Measurements from ENCODE around the gene GNB1.

The GNB1 gene

DNA sequence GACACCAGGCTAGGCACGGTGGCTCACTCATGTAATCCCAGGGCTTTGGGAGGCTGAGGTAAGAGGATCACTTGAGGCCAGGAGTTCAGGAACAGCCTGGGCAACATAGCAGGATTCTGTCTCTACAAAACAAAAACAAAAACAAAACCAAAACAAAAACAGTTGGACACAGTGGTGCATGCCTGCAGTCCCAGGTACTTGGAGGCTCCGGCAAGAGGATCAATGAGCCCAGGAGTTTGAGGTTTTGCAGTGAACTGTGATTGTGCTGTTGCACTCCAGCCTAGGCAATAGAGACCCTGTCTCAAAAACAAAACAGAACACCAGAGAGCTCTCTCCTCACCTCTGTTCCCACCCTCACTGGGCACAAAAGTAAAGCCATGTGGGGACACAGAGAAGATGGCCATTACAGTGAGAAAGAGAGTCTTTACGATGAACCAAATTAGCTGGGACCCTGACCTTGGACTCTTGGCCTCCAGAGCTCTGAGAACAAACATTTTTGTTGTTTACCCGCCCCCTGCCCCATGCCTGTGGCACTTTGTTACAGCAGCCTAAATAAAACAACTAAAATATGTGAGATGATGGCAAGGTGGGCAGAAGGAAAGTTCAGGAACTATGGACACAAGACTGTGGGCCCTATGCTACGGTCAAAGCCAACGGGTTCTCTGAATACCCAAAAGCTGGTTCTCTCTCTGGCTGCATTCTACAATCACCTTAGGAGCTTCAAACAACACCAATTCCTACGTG, 122.5 kb downstream of the GNB1 start:
- in situ Hi-C loops (cut with MboI; ENCODE audit: low sequenced_read_pairs), result no loop called here

DNA sequence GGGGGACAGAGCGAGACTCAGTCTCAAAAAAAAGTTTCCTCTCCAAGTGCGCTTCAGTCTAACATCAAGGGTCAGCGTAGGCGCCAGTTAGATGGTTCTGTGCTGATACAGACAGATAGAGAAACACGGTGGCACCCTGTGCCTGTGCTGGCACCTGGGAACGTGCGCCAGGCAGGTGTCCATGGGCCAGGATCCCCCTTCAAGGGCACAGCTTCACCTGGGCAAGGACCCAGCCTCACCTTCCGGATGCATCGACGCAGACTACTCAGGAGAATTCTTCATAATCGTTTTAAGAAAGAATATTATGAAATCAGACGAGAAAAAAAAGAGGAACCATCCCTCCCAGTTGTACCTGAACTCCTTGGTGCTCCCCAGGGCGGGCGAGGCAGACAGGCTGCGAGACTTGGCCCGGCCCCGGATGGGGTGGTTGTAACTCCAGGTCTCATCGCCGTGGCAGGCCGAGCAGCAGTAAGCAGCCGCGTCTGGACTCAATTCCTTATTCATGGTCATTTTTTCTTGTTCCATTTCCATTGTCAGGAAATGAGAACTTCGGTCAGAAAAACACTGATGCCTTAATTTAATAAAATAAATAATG, 125.9 kb downstream of the GNB1 start:
- in situ Hi-C loops (cut with MboI; ENCODE audit: low sequenced_read_pairs), result no loop called here

DNA sequence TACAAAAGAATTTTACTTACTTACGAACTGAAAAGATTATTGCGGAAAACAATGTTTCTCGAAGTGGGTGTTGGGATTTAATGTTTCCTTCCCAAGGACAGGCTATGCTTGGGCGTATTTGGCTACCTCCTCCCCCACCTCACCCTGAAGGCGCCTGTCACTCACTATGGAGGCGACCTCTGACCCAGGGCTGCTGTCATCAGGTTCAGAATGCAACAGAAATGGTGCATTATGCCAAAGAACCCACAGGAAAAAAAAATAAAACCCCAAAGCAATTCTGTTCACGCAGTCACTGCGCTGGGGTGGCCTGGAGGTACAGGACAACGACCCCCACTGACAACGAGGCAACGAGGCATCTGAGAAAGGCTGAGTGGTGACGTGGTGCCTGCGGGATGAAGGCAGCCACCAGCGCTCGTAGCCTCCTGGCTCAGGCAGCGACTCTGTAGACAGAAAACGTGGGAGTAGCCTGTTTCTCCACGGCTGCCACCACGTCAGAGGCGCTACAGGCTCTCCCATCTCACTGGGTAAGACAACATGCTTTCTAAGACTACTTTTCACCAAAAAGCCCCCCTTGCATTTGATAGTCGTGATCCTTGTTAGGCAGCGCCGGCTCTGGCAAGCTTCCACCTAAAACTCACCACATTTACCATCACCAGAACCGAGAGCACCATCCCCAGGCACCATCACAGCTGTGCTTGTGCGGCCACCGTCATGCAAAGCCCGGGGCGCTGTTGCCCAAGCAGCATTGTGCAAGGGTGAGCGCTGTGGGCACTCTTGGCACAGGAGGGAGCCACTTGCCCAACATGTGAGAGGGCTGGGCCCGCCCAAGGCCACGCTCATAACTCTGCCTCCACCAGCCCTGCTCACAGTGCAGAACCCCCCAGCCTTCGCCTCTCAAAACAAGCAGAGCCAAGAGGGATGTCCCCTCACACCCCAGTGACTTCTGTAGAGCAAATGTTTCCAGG, 126.9 kb downstream of the GNB1 start:
- in situ Hi-C loops (cut with MboI; ENCODE audit: low sequenced_read_pairs), result no loop called here

DNA sequence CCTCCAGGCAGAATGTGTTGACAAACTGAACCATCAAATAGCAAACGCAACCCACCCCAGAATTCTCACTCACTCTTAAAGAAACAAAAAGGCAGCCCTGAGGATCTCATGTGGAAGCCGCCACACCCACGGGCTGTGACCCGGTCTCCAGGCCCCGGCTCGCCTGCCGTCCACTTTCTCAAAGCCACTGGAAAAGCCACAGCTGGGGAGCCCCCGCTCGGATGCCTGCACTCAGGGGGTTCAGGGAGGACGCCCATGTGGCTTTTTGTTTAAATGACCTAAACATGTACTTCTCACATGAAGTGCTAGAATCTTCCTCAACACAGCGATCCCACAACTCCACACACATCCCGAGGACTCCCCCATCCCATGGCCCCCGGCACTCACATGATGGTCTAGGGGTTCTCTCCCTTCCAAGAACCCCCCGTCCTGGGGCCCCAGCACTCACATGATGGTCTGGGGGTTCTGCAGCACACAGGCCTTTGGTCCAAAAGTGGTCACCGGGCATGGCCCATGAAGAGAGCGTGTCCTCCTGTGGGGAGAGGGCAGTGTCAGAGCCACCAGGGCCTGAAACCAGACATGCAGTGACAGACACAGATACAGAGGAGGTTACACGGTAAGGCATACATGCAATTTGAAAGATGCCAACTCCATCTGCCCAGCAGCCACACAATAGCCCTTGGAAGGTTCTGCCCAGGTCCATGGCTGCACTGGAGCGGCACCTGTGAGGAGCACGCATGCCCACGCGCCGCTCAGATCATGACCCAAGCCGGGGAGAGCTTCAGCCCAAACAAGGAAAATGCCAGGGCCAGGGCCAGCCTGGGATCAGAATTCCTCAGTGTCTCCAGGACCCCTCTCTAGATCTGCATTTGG, 129.1 kb downstream of the GNB1 start:
- in situ Hi-C loops (cut with MboI; ENCODE audit: low sequenced_read_pairs), result no loop called here

DNA sequence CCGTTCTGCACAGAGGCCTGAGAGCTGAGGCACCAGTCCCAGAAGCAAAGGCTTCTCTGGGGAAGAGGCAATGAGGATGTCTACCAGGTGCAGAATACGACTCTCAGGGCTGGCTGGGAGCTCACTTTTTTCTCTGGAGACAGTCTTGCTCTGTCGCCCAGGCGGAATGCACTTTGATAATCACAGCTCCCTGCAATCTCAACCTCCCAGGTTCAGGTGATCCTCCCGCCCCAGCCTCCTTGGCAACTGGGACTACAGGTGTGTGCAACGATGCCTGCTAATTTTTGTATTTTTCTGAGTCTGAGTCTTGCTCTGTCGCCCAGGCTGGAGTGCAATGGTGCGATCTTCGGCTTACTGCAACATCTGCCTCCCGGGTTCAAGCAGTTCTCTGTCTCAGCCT, 130.2 kb downstream of the GNB1 start:
- in situ Hi-C loops (cut with MboI; ENCODE audit: low sequenced_read_pairs), result no loop called here

DNA sequence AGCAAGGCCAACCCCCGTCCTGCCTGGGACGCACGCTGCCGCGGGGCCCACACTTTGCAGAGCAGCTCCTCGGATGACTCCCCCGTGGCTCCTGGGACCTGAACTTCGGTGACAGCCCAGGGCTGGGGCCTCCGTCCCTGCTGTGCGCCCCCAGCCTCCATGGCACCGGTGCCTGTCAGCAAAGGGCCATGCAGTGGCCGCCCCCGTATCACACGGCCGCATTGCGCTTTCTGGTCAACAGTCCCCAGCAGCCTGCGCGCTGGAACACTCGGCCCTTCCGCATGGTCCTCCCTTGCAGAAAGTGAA, 130.6 kb downstream of the GNB1 start:
- in situ Hi-C loops (cut with MboI; ENCODE audit: low sequenced_read_pairs), result no loop called here

DNA sequence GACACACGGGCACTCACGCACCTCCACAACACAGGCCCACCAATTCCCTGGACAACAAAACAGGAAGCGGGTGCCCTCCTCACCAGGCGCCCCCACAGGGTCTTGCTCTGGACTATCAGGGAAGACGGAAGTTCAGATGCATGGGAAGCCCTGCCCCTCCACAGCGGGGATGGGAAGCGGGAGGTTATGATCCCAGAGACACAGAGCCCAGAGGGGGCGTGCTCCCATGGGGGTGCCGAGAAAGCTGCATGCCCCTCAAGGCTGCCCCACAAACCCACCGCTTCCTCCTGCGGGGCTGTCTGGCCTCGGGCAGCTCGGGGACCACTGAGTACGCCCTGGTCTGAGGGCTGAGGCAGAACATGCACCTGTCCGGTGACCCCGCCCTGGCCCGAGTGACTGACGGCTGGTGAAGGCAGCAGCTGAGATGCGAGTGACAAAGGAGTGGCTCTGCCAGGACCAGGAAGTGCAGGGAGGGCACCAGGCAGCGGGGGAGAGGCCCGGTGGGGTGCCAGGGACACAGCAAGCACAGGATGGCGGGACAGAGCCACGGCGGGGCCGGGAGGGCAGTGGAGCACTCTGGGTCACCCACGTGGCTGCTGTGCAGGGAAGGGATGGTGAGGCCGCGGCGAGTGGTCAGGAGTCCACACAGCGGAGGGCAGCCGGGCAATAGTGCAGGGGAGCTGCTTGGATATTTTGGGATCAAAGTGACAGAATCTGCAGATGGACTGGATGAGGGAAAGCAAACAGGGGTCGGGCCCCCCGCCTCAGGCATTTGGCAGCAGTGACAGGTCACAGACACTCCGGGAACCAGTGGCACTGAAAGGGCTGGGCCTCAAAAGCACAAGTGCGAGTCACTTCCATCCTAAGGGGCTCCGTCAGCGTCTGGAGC, 131.2 kb downstream of the GNB1 start:
- in situ Hi-C loops (cut with MboI; ENCODE audit: low sequenced_read_pairs), result no loop called here

DNA sequence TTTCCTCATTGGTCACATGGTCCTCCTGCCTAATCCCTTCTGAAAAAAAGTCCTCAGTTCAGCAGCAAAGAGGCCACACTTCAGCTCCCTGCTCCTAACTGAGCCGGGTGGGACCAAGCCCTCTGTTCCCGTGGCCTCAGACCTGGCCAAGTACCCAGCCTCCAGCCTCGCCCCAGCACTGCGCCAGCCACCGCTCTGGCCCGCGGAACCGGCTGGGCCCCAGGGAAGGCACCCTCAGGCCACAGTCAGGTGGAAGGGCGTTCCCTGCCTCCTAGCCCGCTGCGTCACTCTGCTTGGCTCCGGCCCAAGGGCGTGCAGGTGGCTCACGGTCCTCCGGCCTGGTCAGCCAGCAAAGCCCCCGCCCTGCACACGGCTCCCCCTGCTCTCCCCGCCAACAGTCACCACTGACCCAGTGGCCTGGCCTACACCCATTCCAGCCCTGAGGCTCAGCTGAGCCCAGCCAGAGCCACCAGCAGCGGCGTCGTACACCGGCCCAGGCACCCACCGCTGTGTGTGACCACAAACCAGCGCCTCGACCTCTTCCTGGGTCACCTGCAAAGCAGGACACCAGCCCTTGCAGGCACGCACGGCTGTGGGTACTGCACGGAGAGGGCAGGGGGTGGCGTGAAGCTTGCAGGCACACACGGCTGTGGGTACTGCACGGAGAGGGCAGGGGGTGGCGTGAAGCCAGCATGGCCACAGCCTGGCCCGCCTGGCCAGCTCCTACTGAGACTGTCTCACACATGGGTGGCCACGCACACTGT, 132.0 kb downstream of the GNB1 start:
- in situ Hi-C loops (cut with MboI; ENCODE audit: low sequenced_read_pairs), result no loop called here

DNA sequence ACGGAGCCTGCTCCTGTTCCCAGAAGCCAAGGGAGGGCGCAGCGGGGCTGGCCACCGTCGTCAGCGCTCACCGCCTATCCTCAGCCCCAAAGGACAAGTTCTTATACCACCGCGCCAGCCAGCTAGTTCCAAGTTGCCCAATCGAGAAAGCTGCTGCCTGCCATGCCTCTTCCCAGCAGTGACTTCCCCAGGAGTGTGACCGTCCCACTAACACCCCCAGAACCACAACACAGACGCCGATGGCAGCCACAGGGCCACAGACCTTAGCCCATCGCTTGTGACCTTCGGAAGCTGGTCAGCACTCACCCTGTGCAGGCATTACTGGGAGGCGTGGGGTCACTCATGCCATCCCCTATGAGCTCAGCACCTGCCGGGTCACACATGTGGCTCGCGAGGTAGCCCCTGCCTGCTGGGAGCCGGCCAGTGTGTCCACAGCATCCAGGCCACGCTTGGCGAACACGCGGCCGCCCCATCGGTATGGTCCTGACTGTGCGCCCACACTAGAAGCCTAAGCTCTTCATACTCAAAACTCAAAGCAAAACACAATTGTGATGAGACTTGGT, 132.7 kb downstream of the GNB1 start:
- in situ Hi-C loops (cut with MboI; ENCODE audit: low sequenced_read_pairs), result no loop called here

DNA sequence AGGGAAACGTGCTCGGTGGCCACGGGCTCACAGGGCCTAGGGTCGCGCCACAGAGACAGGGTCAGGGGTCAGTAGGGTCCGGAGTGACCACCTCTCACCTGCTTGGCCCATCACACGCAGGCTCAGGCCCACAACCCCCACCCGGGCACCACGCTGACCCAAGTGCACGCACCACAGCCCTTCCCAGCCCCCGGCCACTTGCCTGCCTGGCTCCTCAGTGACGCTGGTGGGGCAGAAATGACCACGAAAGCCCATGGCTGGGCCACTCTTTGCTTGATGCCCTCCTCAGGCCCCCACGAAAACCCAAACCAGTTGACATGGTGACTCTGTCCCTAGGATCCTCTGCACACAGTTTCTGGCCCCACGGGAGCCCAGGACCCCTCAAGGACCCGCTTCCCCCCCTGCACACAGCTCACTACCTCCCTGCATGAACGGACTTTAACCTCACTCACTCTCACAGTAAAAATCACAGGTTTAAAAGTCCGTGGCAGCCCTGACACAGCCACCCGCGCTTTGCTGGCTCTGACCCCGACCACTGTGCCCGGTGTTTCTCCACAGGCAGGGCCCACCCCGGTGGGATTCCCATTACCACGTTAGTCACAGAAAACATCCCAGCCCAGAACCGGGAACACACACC, 133.3 kb downstream of the GNB1 start:
- in situ Hi-C loops (cut with MboI; ENCODE audit: low sequenced_read_pairs), result no loop called here

DNA sequence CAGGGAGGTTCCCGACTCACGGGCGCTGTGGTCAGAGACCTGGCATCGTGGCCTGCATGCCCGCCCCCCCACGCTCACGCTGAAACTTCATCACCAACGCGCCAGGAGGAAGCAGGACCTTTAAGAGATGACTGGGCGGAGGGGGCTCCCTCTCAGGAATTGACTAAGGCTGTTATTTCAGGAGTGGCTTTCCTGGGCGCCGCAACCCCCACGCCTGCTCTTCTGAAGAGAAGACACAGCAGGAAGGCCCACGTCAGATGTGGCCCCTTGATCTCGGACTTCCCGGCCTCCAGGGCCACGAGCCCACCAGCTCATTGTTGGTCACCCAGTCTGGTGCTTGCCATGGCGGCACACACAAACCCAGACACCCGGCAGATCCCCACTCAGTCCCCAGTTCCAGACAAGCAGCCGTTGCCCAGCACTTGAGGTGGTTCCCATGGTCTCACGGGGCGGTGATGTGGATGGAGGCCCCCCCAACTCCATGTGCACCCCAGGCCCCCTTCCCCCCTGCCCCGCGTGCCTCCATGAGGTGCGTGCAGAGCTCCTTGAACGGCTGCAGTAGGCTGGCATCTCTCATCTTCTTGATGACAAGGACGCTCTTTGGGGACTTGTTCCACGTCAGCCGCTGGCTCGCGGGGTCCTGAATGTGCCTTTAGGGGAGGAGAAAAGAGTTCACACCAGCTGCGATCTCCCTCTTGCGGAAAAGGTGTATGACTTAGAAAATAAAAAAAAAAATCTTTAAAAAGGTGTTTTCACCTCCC, 134.0 kb downstream of the GNB1 start:
- in situ Hi-C loops (cut with MboI; ENCODE audit: low sequenced_read_pairs), result no loop called here

DNA sequence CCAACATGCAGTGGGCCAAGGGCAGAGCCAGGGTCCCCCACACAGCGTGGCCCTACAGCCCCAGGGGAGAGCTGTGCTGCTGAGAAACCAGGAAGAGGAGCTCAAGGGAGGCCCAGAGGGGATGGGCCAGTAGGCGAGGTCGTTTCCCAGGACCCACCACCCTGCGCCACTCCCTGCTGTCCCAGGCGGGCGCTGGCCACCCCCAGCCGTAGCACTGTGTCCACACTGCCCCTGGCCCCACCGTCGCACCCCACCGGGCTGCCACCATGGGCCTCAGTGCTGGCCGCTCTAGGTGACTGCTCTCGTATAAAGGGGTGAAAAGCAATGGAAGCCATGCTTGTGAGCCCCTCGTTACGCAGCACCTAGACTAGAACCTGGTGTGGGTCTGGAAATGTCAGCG, 135.0 kb downstream of the GNB1 start:
- in situ Hi-C loops (cut with MboI; ENCODE audit: low sequenced_read_pairs), result no loop called here

DNA sequence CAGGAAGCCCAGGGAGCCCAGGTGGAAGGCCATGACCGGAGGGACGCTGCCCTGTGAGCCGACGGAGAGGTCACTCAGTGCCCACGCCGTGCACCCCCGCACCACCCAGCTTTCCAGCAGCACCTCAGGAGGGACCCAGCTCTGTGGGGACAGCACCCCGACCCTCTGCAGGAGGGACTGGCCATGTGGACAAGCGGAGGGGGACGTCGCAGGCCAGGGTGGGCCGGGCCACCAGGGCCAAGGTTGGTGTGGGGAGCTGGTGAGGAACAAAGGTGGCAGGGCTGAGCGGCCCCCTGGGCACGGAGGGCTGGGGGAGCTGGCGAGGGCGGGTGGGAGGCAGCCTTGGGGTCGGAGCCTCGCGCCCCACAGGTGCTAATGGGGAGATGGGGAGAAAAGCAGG, 135.5 kb downstream of the GNB1 start:
- in situ Hi-C loops (cut with MboI; ENCODE audit: low sequenced_read_pairs), result no loop called here

DNA sequence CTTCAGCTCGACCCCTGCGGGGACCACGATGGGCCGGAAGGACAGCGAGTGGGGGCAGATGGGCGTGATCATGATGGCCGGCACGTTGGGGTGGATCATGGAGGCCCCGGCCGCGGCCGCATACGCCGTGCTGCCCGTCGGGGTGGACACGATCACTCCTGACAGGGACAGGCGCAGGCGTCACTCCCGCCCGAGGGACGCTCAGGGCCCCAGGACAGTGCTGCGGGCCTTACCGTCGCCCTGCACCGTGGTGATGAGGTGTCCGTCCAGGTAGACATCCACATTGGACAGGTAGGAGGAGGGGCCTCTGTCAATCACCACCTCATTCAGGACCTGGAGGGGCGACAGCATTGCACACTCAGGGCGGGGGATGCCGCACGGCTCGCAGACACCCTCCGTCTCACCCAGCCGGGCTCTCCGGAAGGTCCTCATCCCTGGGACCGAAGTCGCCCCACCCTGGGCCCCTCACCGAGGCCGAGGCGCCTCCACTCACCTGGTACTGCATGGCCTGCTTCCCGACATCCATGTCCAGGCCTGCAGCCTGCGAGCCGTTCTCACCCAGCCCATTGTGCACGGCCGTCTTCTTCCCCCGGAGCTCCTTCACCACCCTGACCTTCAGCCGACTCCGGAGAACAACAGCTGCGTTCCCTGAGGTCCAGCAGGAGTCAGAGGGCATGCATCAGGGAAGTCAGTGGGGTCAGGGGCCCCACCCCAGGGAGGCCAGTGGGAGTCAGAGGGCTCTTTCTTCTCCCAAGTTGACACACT, 136.7 kb downstream of the GNB1 start:
- in situ Hi-C loops (cut with MboI; ENCODE audit: low sequenced_read_pairs), result no loop called here

DNA sequence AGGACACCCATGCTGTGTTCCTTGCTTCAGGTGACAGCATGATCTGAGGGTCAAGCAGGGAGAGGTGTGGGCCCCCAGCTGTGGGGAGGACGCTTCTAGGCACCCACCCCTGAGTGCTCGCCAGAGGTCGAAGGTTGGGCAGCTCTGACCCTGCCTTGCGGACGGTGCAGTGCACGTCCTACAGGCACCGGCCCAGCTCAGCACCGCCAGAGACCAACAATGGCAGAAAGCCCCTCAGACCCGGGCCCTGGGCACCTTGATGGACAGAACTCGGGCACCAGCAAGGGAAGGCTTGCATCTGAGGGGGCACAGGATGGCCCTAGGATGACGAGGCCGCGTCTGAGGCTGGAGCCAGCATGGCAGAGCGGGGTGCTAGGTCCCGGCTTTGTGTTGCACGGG, 137.3 kb downstream of the GNB1 start:
- in situ Hi-C loops (cut with MboI; ENCODE audit: low sequenced_read_pairs), result no loop called here

DNA sequence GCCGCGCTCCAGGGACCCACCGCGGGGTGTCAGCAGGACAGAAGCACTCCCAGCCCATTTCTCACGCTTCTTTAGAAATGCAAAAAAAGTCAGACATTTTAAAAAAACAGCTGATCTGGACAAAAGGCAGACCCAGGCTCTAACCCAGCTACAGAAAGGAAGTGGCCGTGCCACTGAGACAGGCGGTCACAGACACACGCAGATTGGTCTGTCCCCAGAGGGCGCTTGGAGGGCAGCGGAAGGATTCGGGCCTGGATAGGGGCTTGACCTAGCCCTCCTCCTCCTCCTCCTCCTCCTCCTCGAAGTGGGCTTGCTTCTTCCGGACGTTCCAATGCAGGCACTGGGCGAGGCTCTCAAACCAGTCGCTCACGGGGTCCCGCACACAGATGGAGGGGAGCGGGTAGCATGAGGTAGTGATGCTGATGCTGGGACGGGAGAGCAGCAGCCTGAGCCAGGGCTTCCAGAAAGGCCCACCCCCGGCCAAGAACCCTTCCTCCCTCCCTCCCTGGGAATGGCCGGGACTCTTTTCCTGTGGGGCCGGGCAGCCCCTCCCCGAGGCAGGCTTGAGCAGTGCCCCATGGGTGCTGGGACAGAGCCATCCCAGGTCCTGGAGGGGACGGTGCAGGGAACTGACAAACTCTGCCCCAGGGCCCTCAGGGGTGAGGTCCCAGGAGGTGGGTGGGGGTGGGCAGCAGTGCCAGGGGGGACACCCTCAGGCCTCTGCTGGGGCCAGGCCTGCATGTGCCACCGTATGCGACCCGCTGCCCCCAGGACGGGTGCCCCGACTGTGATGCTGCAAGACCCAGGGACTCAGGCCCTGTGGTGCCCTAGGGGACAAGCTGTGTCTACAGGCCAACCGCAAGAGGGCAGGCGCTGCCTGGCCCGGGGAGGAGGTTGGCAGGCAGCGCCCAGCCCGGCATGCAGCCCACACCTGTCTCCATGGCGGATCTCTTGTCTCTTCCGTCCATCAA, 138.0 kb downstream of the GNB1 start:
- in situ Hi-C loops (cut with MboI; ENCODE audit: low sequenced_read_pairs), result no loop called here

Data from HL-60/S4 treated with retinoic acid at 250 ng/mL for 4 days and 3 days (cell line).